Right cardiac atrium (tissue), 5 donors: ENCODE results near the gene HUWE1. TPM values are rescaled to one million over a fixed set of nuclear protein-coding genes. Genes with fewer than 3 reads are reported as not detected.

Experiments
- ATAC-seq, 2 donors: fragments of 200-7000 bp; cut with Tn5 transposase; one replicate each; pipeline versions ENCODE4 v1.8.0 to v1.9.1; 2020; ENCODE audit warnings: moderate library complexity in 2 of 2, mild to moderate bottlenecking in 1 of 2
- DNase-seq, 3 donors: peaks; one replicate each; pipeline ENCODE4 v3.0.0-alpha.2; 2020
- H3K27ac ChIP-seq: one replicate; pipeline ENCODE4 v1.5.1; 2013; ENCODE audit warnings: mild to moderate bottlenecking, low read length, control low read depth, moderate library complexity
- H3K27me3 ChIP-seq: one replicate; pipeline ENCODE4 v1.6.1; 2013; ENCODE audit not compliant: control insufficient read depth, insufficient read depth
- H3K4me1 ChIP-seq: one replicate; pipeline ENCODE4 v1.6.1; 2013; ENCODE audit warnings: low read length; ENCODE audit not compliant: control insufficient read depth, insufficient read depth
- H3K4me3 ChIP-seq: one replicate; pipeline ENCODE4 v1.5.1; 2013; ENCODE audit warnings: low read length, control low read depth
- H3K9me3 ChIP-seq: one replicate; pipeline ENCODE4 v1.6.1; 2013; ENCODE audit warnings: low read length; ENCODE audit not compliant: control insufficient read depth
- WGBS: extraction: QIAGEN DNeasy Blood & Tissue Kit; methylation state at CpG from one replicate; pipeline ENCODE4 v1.1.7; 2013; 5-methylcytosine and 5-hydroxymethylcytosine counted together
- intact Hi-C, 4 donors: fragments of 100-400 bp; cut with DNase I; formaldehyde crosslinking; loops; one replicate each; pipeline versions ENCODE4 v1.11.0 to v1.14.0; 2022 to 2023
- polyA plus RNA-seq: library from polyadenylated mRNA; stranded (reverse); fragments of 200-250 nt; gene quantifications from one replicate; pipeline ENCODE4 v1.2.3, GENCODE V29; 2013
- total RNA-seq, 4 donors: library from RNA; stranded (reverse); fragmentation: NEBNext Ultra II Directional; extraction: Animal tissue kit (Norgen Biotek cat#: 25700); gene quantifications; one replicate each; pipeline ENCODE4 v1.2.1, GENCODE V29; 2021
- donor health status: healthy with polysubstance abuse.
- donor health status: DM: no; HTN: yes; CAD: no.
- donor health status: DM: no; HTN: no; CAD: no.
- donor health status: DM: no; HTN: yes; CAD: no; lungs with severe emphysema.
- donor health status: DM: yes; HTN: yes; CAD: no.

The HUWE1 gene
- total and polyA plus RNA-seq, 5 donors = 46.7 to 159 (median 117) TPM

- H3K27ac ChIP-seq = no peak overlapping the region
- ATAC-seq = no peak
- no peaks in the 10 kb centered on the region for H3K9me3 ChIP-seq
- no peak overlapping the region for H3K4me3 ChIP-seq
- WGBS = 78% methylated on average over 4 of the region's 4 CpGs
- DNase-seq = no peak
- H3K27me3 ChIP-seq = no peaks in the 10 kb centered on the region
- H3K4me1 ChIP-seq = no peaks in the 10 kb centered on the region
- intact Hi-C loops = no loop called here
These were observed 30.0 kb upstream of the HUWE1 start for GRCh38 chrX:53716328-53717088.

DNA sequence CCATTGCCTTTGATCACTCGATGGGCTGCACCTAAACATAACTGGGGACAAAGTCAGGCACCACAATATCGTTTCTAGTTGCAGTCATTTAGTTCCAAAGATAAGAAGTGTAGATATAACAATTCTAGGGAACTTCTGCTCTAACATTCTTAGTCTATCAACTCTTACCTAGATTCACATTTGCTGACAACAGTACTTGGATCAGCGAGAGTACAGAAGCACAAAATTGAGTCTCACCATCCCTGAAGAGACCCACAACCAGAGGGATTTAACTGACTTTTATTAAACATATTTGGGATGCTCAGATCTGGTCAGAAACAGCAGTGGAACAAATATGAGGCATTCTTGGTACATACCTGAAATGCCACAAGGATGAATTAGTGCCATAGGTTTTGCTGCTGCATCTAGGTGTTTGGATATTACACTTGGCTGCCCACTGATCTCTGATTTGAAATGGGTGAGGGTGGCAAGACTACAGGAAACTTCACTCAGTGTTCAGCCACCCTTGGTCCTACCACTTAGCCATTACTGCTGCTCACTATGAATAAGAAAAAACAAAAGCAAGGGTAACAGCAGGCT lies 28.9 kb upstream of the HUWE1 start:
- H3K4me1 ChIP-seq = no peaks in the 10 kb centered on the region
- no peak overlapping the region for H3K27ac ChIP-seq
- H3K9me3 ChIP-seq = no peaks in the 10 kb centered on the region
- H3K4me3 ChIP-seq = no peak overlapping the region
- ATAC-seq (no peak), DNase-seq (no peak)
- no peaks in the 10 kb centered on the region for H3K27me3 ChIP-seq
- intact Hi-C loops = no loop called here
- 52% methylated on average over 3 of the region's 3 CpGs for WGBS

GRCh38 chrX:53714580-53715345 lies 28.2 kb upstream of the HUWE1 start:
- 22% methylated on average over 4 of the region's 4 CpGs for WGBS
- peak in 1 of 2 donors; percentile 52 for ATAC-seq
- H3K27ac ChIP-seq = no peak overlapping the region
- no peak for DNase-seq
- H3K9me3 ChIP-seq = no peaks in the 10 kb centered on the region
- intact Hi-C loops = no loop called here
- H3K4me1 ChIP-seq = no peaks in the 10 kb centered on the region
- no peak overlapping the region for H3K4me3 ChIP-seq
- no peaks in the 10 kb centered on the region for H3K27me3 ChIP-seq

GRCh38 chrX:53713987-53714579 lies 27.6 kb upstream of the HUWE1 start:
- intact Hi-C loops = no loop called here
- Histone ChIP-seq H3K27me3 (no peaks in the 10 kb centered on the region), H3K4me1 (no peaks in the 10 kb centered on the region), H3K27ac (no peak overlapping the region), H3K4me3 (no peak overlapping the region), H3K9me3 (no peaks in the 10 kb centered on the region)
- ATAC-seq (no peak), DNase-seq (no peak)
- WGBS = 66% methylated on average over 6 of the region's 6 CpGs

GRCh38 chrX:53711436-53711835 lies 24.9 kb upstream of the HUWE1 start:
- no peaks in the 10 kb centered on the region for H3K9me3 ChIP-seq
- DNase-seq = no peak
- no peak overlapping the region for H3K4me3 ChIP-seq
- H3K4me1 ChIP-seq = no peaks in the 10 kb centered on the region
- 96% methylated on average over 6 of the region's 6 CpGs for WGBS
- intact Hi-C loops = no loop called here
- no peak overlapping the region for H3K27ac ChIP-seq
- no peaks in the 10 kb centered on the region for H3K27me3 ChIP-seq
- no peak for ATAC-seq

GRCh38 chrX:53704854-53705253 lies 18.3 kb upstream of the HUWE1 start:
- Histone ChIP-seq H3K27ac (no peak overlapping the region), H3K9me3 (no peaks in the 10 kb centered on the region), H3K4me1 (no peaks in the 10 kb centered on the region), H3K4me3 (no peak overlapping the region), H3K27me3 (no peaks in the 10 kb centered on the region)
- 92% methylated on average over 3 of the region's 3 CpGs for WGBS
- DNase-seq (no peak), ATAC-seq (no peak)
- intact Hi-C loops = no loop called here

DNA sequence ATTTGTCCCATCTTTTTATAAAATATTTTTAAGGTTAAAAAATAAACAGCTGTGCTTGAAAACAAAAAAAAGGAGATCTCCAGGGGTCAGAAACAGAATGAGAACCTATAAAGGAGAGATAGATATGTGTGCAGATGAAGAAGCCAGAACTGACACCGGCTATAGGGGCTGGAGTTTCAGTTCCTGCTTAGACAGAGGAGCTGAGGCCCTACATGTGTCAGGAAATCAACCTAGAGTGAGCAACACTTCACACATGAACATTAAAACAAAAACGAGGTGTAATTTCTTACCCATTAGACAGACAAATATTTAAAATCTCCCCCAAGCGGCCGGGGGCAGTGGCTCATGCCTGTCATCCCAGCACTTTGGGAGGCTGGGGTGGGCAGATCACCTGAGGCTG lies 17.8 kb upstream of the HUWE1 start:
- H3K9me3 ChIP-seq = no peaks in the 10 kb centered on the region
- ATAC-seq (no peak), DNase-seq (no peak)
- intact Hi-C loops = no loop called here
- no peak overlapping the region for H3K27ac ChIP-seq
- 80% methylated on average over 4 of the region's 4 CpGs for WGBS
- no peaks in the 10 kb centered on the region for H3K4me1 ChIP-seq
- no peak overlapping the region for H3K4me3 ChIP-seq
- H3K27me3 ChIP-seq = no peaks in the 10 kb centered on the region

- no peak for DNase-seq
- no peak overlapping the region for H3K4me3 ChIP-seq
- no peak overlapping the region for H3K27ac ChIP-seq
- no peaks in the 10 kb centered on the region for H3K27me3 ChIP-seq
- H3K9me3 ChIP-seq = no peaks in the 10 kb centered on the region
- WGBS = 55% methylated on average over 10 of the region's 10 CpGs
- no peaks in the 10 kb centered on the region for H3K4me1 ChIP-seq
- no peak for ATAC-seq
- intact Hi-C loops = no loop called here
These were observed 9.5 kb upstream of the HUWE1 start for GRCh38 chrX:53695946-53696549.

GRCh38 chrX:53694642-53695041 lies 8.1 kb upstream of the HUWE1 start:
- no peaks in the 10 kb centered on the region for H3K4me1 ChIP-seq
- H3K9me3 ChIP-seq = no peaks in the 10 kb centered on the region
- intact Hi-C loops = no loop called here
- no peak overlapping the region for H3K27ac ChIP-seq
- ATAC-seq = no peak
- WGBS = 90% methylated on average over 1 of the region's 1 CpG
- H3K4me3 ChIP-seq = no peak overlapping the region
- DNase-seq = no peak
- H3K27me3 ChIP-seq = no peaks in the 10 kb centered on the region

DNA sequence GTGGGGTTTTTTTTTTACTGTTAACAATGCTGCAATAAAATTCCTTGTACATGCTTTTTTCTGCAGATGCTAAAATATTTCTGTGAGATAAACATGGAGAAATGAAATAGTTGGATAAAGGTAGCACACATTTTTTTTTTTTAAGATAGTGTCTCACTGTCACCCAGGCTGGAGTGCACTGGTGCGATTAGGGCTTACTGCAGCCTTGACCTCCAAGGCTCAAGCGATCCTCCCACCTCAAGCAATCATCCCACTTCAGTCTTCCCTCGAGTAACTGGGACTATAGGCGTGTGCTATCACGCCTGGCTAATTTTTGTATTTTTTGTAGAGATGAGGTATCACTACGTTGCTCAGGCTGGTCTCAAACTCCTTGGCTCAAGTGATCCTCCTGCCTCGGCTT lies 1.8 kb upstream of the HUWE1 start:
- no peaks in the 10 kb centered on the region for H3K9me3 ChIP-seq
- no peaks in the 10 kb centered on the region for H3K4me1 ChIP-seq
- no peaks in the 10 kb centered on the region for H3K27me3 ChIP-seq
- no peak overlapping the region for H3K4me3 ChIP-seq
- intact Hi-C loops = no loop called here
- H3K27ac ChIP-seq = no peak overlapping the region
- WGBS = 82% methylated on average over 7 of the region's 7 CpGs
- ATAC-seq = no peak
- no peak for DNase-seq

DNA sequence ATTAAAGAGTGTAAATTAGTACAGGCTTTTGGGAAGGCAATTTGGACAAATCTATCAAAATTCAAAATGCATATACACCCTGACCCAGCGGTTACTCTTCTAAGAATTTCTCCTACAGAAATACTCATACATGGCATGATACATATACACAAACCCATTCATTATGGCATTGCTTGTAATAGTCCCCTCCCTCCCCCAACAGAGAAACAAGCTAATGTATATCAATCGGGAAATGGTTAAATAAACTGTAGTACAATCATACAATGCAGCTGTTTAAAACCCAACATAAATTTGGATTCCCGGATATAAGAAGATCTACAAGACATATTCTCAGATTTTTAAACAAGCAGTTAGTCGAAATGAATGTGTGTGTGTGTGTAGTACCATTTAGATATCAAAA lies 808 bp downstream of the HUWE1 start:
- no peak for DNase-seq
- ATAC-seq = no peak
- intact Hi-C loops = no loop called here
- Histone ChIP-seq H3K4me3 (peak overlapping the region; percentile 63), H3K4me1 (peaks cover 1% of the 10 kb centered on the region), H3K27me3 (no peaks in the 10 kb centered on the region), H3K9me3 (no peaks in the 10 kb centered on the region), H3K27ac (peak overlapping the region; percentile 83)
- 2% methylated on average over 4 of the region's 4 CpGs for WGBS
